Stimulated activated CD4-positive, alpha-beta T cell treated with anti-CD3 and anti-CD28 coated beads, Interleukin-2, amount 100 ng/mL, for 24 hours (primary cell): ENCODE measurements around the gene CD3G.

Experiments
- DNase-seq, 2 donors: peaks; one replicate each; pipeline ENCODE4 v3.0.0-alpha.2; 2020

The CD3G gene

DNA sequence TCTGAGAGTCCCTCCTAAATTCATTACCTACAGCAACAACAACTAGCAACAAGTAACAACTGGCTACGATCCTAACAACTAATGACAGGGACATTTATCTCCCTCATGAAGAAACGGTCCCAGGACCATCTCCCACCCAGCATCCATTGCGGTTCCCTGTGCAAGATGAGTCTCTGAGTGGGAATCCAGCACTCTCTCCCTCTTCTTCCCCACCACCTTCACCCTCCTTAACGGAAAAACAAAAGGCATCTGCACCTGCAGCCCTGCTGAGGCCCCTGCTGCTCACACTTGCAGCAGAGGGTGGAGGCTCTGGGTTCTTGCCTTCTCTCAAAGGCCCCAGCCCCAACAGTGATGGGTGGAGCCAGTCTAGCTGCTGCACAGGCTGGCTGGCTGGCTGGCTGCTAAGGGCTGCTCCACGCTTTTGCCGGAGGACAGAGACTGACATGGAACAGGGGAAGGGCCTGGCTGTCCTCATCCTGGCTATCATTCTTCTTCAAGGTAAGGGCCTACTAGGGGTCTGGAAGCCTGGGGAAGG is at the start of gene CD3G:
TSS of gene CD3G (plus strand) at position 364 of the 535 bp plus-strand sequence. CDS start at position 444, 80 bp downstream.
- peak; percentile 74 to 75 for DNase-seq

DNA sequence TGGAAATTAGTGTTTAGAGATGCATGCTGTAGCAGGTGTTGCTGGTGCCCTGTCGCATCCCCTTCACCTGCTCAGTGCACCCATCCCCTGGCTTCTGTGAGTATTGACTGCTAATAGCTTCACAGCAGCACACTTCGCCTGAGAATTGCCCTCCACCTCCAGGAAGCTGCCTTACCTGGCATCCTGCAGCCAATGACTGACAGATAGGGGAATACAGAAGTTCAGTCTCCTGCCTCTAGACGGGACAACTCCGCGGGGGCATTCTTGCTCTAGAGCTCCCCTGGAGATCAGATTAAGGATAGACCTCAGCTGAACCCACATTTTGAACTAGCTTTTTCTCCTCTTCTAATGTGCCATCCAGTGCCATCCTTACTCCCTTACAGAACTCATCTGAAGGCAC is 48.9 kb upstream of the CD3G start:
- DNase-seq = peak in 1 of 2 donors; percentile 15

DNA sequence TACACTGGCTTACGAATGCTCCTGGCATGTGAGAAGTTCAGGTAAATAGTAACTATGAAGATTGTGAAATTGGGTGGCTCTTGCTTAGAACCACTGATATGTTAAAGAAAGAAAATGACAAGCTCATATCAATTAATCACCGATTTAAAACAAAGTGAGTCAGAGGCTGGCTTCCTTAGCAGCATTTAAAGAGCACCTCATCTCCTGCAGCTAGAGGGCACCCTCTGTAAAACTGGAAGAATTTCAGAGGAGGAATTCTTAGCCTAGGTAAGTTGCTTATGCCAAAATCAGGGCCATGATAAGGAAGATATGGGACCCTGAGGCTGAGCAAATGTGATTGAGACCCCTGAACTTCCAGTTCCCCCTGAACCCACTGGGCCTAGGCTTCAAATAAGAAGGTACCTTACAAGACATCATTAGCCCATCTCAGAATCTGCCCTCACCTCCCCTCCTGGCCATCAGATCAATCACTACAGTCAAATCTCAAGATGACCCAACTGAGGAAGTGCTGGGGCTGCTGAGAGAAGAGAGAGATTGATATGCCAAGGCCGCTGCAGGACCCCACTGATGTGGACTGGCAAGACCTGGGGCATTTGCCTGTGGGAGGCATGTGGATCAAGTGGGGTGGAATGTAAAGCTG is 48.2 kb upstream of the CD3G start:
- peak; percentile 39 to 54 for DNase-seq

DNA sequence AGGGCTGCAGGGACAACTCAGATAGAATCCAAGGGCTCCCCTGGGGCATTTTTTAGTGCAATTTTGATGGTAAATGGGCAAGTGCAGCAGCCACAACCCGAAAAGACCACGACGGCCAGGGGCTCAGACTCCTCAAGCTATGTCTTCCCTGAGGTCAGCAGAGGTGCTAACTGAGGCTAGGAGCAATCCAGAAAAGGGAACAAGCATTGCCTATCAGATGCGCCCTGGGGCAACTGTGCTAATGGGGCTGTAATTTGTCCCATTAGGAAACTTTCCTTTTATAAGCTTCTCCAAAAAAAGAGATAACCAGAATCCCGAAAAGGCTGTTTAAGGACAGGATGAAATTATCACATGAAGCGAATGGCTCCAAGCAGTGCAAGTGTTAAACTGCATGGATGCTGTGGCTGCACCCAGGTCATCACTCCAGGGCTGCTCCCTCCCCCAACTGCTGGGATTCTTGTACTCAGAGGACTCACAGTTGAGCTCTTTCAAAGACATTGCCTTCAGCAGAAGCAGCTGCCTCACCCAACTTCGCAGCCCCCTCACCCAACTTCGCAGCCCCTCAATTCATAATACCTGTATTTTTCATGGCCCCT is 42.4 kb upstream of the CD3G start:
- DNase-seq = peak in 1 of 2 donors; percentile 13

DNA sequence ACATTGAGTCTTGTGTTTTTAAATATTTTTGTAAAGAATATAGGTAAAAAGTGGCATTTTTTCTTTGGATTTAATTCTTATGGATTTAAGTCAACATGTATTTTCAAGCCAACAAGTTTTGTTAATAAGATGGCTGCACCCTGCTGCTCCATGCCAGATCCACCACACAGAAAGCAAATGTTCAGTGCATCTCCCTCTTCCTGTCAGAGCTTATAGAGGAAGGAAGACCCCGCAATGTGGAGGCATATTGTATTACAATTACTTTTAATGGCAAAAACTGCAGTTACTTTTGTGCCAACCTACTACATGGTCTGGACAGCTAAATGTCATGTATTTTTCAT is 39.9 kb upstream of the CD3G start:
- DNase-seq = no peak

DNA sequence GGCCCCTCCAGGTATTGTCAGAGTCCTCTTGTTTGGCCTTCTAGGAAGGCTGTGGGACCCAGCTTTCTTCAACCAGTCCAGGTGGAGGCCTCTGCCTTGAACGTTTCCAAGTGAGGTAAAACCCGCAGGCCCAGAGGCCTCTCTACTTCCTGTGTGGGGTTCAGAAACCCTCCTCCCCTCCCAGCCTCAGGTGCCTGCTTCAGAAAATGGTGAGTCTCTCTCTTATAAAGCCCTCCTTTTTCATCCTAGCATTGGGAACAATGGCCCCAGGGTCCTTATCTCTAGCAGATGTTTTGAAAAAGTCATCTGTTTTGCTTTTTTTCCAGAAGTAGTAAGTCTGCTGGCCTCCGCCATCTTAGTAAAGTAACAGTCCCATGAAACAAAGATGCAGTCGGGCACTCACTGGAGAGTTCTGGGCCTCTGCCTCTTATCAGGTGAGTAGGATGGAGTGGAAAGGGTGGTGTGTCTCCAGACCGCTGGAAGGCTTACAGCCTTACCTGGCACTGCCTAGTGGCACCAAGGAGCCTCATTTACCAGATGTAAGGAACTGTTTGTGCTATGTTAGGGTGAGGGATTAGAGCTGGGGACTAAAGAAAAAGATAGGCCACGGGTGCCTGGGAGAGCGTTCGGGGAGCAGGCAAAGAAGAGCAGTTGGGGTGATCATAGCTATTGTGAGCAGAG is 39.4 kb upstream of the CD3G start, which contains the start of gene CD3E:
TSS of gene CD3E (plus strand) at position 163 of the 681 bp plus-strand sequence. CDS start at position 386, 223 bp downstream.
- DNase-seq = peak; percentile 68 to 69

DNA sequence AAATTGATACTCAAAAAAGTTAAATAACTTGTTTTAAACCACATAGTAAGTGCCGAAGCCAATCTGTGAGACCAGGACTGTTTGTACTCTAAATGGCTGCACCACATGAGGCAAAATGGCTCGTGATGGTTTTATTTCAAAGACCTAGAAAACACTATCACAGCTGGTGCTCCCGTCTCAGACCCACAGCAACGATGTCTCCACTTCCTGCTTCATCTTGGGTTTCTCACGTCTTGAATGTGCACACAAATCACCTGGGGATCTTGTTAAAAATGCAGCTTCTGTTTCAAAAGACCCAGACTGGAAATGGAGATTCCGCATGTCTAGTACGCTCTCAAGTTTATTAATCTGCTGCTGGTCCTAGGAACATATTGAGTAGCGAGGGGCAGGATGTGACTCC is 38.4 kb upstream of the CD3G start:
- peak in 1 of 2 donors; percentile 41 for DNase-seq

DNA sequence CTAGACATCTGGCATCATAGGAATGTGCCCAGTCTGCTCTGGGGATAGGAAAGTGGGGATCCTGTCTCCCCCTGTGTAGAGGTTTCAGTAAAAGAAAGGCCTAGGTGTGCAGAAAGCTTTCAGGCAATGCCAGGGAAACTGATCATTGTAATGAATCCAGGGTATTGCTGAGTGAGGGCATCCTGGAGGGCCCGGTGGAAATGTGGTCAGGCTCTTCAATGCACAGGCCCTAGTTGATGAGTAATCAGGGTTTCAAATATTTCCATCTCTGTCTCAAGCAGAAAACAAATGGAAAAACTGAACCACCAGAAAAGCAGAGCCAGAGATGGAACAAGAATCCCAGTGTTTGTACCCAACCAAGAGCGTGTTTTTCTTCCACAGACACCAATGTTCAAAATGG is 37.6 kb upstream of the CD3G start:
- DNase-seq = peak; percentile 49 to 65

DNA sequence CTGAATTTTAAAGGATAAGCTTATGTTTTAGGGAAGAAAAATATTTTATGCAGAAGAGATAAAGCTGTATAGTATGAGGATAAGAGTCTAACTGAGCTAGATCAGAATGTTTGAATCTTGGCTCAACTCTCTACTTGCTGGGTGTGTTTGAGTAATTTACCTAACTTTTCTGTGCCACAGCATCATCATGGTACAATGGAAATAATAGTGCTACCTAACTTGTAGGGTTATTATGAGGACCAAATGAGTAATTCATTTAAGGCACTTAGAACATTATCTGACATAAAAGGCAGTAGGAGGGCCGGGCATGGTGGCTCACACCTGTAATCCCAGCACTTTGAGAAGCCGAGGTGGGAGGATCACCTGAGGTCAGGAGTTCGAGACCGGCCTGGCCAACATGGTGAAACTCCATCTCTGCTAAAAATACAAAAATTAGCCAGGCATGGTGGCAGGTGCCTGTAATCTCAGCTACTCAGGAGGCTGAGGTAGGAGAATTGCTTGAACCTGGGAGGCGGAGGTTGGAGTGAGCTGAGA is 35.1 kb upstream of the CD3G start:
- peak in 1 of 2 donors; percentile 35 for DNase-seq

DNA sequence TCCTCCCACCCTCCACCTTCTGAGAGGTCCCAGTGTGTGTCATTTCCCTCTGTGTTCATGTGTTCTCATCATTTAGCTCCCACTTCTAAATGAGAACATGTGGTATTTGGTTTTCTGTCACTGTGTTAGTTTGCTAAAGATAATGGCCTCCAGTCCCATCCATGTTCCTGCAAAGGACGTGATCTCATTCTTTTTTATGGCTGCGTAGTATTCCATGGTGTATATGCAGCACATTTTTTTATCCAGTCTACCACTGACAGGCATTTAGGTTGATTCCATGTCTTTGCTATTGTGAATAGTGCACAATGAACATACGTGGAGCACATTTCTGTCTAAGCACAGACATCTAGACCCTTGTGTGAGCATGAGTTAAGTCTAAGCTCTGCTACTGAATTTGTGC is 33.9 kb upstream of the CD3G start:
- DNase-seq = peak in 1 of 2 donors; percentile 10

DNA sequence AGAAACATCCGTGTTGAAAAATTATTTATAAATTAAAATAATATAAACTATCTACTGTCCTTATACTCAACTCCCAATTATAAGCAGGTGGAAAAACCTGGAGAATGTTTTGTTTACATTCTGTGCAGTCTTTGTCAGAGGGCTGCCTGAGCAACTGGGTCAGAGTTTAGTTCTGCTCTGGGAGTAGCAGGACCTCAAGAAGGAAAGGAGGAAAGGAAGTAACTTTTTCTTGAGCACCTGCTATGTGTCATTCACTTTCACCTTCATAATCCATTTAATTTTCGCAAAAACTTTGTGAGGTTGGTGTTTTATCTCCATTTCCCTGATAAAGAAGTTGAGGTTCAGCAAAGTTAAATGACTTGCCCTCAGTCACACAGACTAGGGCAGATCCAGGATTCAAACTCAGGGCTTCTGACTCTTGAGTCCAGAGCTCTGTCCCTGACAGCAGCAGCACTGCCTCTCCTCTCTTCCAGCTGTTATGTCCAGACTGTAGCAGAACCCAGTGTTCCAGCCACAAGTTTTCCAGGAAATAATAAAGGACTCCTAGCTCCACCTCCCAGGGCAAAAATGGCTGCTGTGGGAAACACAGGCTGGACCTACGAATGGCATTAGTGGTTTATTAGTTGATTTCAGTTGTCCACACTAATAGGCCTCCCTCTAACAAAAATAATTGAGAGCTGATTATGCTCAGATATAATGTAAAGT is 33.2 kb upstream of the CD3G start:
- DNase-seq = peak in 1 of 2 donors; percentile 14

DNA sequence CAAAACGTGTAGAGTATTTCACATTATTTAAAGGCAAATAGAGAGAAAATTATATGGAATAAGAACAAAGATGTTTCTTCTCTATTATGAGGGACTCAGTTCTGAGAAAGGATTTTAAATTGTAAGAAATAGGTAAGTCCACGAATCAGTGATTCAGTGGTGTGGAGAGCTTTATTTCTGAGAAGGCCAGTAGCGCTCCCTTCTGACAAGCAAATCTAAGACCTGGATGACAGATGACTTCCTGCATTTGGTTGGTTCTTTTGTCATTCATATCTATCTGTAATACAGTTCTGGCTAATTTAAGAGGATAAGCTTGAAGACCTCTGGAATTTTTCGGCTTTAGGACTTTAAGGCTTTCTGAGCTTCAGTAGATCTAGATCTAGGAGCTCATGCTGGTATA is 32.6 kb upstream of the CD3G start:
- DNase-seq = peak in 1 of 2 donors; percentile 9

DNA sequence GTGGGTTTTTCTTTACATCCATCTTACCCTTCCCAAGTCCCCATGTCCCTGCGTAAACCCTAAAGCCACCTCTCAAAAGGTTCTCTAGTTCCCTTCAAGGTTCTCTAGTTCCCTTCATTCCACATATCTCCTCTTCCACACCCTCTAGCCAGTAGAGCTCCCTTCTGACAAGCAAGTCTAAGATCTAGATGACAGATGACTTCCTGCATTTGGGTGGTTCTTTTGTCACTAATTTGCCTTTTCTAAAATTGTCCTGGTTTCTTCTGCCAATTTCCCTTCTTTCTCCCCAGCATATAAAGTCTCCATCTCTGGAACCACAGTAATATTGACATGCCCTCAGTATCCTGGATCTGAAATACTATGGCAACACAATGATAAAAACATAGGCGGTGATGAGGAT is 31.8 kb upstream of the CD3G start:
- no peak for DNase-seq

DNA sequence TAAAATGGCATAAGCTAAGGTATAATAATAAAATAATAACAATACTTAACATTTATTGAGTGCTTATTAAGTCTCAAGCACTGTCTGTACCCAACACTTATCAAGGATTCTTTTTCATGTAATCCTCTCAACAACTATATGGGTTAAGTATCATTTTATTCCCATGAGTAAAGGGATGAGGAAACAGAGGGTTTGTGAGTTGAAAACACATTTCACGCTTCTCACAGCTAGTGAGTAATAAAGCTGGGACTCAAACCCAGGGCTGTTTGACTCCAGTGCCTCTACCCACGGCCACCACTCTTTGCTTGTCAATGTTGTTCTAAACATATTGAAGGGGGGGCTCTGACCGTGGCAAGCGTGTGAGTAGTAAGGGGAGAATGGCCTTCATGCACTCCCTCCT is 30.9 kb upstream of the CD3G start:
- peak in 1 of 2 donors; percentile 17 for DNase-seq

DNA sequence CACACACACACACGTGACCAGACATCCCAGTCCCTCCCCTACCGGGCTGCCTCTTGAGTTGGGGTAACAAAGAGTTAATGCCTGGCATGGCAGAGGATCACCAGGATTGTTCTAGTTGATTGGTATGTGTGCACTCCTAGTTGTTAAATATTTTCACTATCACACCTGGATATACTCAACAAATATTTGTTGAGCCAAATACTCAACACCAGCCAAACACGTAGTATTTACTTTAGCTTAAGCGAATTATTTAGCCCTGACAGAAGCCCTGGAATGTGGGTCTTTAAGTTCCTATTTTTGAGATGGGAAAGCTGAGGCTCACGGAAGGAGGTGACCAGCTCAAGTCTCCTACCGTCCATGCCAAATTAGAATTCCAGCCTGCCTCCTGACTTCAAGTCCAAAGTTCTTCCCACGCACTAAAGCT is 29.1 kb upstream of the CD3G start:
- no peak for DNase-seq

DNA sequence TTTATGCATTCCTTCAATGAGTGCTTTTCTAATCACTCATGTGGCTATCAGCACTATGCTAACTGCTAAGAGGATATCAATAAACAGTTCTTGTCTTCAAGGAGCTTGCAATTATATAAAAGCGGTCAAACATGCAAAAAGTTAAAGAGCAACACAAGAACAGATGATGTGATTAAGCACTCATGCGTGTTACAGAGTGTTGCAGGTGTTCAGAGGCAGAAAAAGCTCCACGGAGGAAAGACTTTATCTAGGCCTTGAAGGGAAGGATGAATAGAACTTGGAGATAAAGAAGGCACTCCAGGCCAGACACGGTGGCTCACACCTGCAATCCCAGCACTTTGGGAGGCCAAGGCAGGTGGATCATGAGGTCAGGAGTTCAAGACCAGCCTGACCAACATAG is 26.0 kb upstream of the CD3G start:
- DNase-seq = no peak

DNA sequence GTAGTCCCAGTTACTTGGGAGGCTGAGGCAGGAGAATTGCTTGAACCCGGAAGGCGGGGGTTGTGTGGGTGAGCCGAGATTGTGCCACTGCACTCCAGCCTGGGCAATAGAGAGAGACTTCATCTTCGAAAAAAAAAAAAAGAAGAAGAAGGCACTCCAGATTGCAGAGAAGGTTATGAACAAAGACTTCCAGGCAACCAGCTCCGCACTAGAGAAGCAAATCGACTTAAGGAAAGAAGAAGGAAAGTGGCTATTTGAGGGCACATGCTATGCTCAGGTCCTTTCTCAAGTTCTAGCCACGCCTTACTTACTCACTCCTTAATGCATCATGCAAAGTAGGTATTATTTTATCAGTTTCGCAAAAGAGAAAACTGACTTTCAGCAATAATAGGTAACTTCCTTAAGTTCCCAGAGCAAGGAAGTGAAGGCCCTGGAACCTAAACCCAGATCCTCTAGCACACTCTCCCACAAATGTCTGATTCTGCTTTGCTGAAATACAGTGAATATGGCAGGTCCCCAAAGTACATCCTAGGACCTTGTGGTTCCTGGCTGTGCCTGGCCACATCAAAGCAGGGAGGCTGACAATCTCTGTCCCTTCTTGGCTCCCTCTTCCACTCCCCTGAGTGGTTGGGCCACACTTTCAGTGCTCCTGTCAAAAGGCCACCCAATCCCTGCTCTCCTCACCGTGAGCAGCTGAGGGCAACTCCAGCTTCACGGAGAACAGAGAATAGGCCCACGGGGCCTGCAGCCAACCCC is 25.4 kb upstream of the CD3G start:
- no peak for DNase-seq

DNA sequence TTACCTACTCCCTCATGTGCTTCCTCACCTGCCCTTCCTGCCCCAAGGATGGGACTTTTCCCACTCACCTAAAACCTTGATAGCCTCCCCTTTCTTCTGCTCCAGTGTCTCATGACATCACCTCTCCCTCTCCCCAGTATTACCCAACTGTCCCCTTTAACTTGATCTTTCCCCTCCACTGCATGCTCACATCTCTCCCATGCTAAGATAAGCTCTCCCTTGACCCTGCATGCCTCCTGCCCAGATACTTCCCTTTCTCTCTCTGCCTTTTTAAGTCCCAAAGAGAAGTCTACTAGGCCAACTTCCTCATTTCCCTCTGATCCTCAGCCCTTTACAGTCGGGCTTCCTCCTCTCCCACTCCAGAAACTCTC is 24.8 kb upstream of the CD3G start:
- DNase-seq = peak in 1 of 2 donors; percentile 15

DNA sequence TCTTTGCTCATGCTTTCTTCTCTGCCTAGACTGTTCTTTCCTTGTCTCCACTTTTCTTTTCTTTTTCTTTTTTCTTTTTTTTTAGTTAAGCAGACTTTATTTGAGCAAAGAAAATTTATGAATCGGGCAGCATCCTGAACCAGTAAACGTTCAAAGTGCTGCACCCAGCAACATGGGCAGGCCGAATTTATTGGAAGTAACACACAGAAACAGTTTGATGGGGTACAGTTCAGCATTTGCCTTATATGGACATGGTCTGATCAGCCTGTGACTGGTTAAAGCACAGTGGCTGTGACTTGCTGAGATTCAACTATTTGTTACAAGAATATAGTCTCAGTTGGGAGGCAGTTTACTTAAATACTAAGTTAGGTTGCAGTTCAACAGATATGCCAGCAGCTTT is 23.6 kb upstream of the CD3G start:
- DNase-seq = no peak

DNA sequence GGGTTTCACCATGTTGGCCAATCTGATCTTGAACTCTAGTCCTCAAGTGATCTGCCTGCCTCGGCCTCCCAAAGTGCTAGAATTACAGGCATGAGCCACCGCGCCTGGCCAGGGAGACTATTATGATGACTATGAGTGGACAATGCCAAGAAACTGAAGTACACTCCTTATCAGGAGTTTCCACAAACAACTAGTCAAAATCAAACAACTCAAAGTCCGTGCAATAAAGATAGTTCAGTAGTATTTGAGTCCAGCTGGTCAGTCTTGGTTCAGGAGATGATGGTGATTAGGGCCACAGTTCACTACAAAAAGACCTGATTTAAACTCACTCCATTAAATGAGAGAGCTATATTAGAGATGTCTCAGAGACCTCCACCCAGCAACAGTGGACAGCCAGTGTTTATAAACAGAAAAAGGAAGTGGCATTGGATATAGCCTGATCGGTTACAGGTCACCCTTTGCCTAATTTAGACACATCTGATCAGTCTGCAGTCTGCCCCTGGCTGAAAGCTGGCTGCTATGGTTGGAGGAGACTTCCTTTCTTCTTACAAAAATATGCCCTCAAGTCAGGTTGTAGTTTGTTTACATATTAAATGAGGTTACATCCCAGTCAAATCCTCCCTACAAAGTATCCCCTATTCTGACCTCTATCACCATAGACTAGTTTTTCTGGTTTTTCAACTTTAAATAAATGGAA is 22.6 kb upstream of the CD3G start:
- DNase-seq = peak in 1 of 2 donors; percentile 17

DNA sequence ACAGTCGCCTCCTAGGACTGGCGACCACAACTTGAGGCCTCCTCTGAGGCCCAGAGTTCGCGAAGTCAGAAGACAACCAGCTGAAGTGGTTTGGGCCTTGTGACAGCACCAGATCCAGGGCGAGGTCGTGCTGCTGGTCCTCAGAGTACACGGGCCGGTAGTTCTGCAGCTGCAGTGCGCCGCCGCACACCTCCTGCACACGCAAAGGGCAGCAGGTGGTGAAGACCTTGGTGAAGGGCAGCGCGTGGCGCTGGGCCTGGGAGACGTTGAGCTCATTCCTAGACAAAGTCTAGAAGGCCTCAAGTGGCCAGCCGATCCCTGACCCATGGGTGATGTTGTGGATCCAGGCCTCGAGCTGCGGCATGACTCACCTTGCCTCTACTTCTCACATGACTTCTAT is 21.4 kb upstream of the CD3G start:
- DNase-seq = peak in 1 of 2 donors; percentile 12

DNA sequence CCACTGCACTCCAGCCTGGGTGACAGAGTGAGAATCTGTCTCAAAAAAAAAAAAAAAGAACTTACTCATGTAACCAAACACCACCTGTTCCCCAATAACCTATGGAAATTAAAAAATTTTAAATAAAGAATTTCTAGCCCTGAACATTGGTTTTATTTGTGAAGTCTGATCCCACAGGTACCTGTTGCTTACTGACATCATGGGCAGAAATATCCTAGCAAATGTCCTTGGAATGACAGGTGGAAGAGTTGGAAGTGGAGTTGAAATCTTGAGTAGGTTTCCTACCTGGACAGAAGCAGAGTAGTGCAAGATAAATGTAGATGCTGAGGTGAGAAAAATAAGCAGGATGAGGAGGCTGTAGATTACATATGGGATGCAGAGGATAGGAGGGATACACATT is 18.9 kb upstream of the CD3G start:
- no peak for DNase-seq
